ENCODE results near the gene CD300H. TPM values are rescaled to one million over a fixed set of nuclear protein-coding genes. Genes with fewer than 3 reads are reported as not detected.
A peak's percentile ranks its signal among the peaks of the same experiment; 100 is the strongest.

Gene CD300H
- total RNA-seq, 2 donors from 2014 or later, result not detected

GRCh38 chr17:74549343-74549742 is 18.0 kb downstream of the CD300H start:
- H3K36me3 Mint-ChIP-seq (ENCODE audit: low read depth), result no peaks in the 10 kb centered on the region
- H3K9me3 Mint-ChIP-seq, result no peaks in the 10 kb centered on the region
- H3K4me3 Mint-ChIP-seq, result no peak overlapping the region
- no peak for ATAC-seq (replicated peaks)
- H3K27me3 Mint-ChIP-seq, result peaks cover 11% of the 10 kb centered on the region
- no peak overlapping the region for H3K27ac Mint-ChIP-seq
- peaks cover 5% of the 10 kb centered on the region for H3K4me1 Mint-ChIP-seq

DNA sequence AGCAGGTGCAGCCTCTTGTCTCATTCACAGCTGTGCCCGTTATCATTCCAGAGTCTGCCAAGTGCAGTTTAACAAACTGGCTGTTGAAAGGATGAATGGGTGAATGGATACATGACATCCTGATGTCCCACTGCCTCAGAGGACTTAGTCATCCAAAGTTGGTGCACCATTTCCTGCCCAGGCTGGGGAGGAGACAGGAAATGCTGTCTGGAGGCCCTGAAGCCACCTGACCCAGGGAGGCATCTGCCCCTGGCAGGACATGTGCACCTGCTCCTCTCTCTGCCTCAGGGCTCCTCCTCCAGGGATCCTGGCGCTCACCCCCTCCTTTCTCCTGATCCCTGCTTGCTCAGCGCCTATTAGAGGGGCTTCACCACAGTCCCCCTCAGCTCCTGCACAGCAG is 19.6 kb downstream of the CD300H start:
- peaks cover 5% of the 10 kb centered on the region for H3K4me1 Mint-ChIP-seq
- peak overlapping the region; percentile 4 for H3K4me3 Mint-ChIP-seq
- no peaks in the 10 kb centered on the region for H3K9me3 Mint-ChIP-seq
- peak overlapping the region; percentile 75 for H3K27ac Mint-ChIP-seq
- H3K27me3 Mint-ChIP-seq, result peaks cover 11% of the 10 kb centered on the region
- ATAC-seq (replicated peaks), result peak; percentile 76
- H3K36me3 Mint-ChIP-seq (ENCODE audit: low read depth), result no peaks in the 10 kb centered on the region

DNA sequence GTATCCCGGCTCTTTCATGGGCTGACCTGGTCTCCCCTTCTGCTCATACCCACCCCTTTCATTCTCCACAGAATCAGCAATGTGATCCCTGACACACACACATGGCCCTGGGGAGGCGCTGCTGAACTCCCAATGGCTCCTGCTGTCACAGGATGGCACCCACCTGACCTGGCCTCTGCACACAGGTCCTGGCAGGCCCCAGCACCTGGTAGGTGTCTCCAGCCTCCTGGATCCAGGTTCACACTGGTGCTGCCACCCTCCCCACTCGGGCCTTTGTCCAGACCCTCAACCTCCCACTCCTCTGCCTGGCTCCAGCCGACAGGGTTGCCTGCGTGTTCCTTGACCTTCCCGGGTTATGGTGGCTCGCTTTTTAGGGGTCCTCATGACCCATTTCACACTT is 20.0 kb downstream of the CD300H start:
- peaks cover 11% of the 10 kb centered on the region for H3K27me3 Mint-ChIP-seq
- no peaks in the 10 kb centered on the region for H3K36me3 Mint-ChIP-seq (ENCODE audit: low read depth)

DNA sequence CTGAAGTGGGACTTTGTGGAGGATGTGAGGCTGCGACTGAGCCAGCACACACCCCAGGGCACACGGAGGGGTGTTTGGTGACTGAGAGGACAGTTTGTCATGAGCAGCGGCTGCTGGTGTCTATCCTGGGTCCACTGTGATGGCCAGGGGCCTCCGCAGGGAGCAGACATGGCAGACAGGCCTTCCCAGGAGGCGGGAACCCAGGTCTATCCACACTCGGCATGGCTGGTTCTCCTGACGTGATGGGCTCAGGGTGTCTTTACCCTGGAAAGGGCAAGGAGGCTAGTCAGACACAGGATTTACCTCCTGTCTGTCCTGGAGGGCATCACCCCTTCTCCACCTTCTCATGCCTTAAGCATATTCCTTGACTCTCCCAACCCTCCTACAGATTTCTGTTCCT is 20.7 kb downstream of the CD300H start:
- peak overlapping the region; percentile 48 for H3K27ac Mint-ChIP-seq
- peaks cover 11% of the 10 kb centered on the region for H3K27me3 Mint-ChIP-seq
- no peaks in the 10 kb centered on the region for H3K9me3 Mint-ChIP-seq

More for the DNA sequence above, 20.0 kb downstream of the CD300H start:
- Mint-ChIP-seq H3K4me1 (peaks cover 5% of the 10 kb centered on the region), H3K9me3 (no peaks in the 10 kb centered on the region), H3K27ac (peak overlapping the region; percentile 75), H3K4me3 (peak overlapping the region; percentile 4)
- ATAC-seq (replicated peaks), result no peak

GRCh38 chr17:74545843-74546230 is 21.5 kb downstream of the CD300H start, which contains the start of gene CD300C:
Gene CD300C, minus strand, starts transcription at chr17:74546115. Its CDS starts 333 bp downstream, at chr17:74545782.
- Mint-ChIP-seq H3K4me3 (no peak within 1 kb of the TSS), H3K4me1 (peaks cover 5% of the 10 kb centered on the region), H3K9me3 (no peaks in the 10 kb centered on the region), H3K27me3 (peaks cover 8% of the 10 kb centered on the region), H3K27ac (peak within 1 kb of the TSS; percentile 48), H3K36me3 (ENCODE audit: low read depth) (no peaks in the 10 kb centered on the region)
- peak; percentile 36 for ATAC-seq (replicated peaks)

More for the DNA sequence above, 20.7 kb downstream of the CD300H start:
- Mint-ChIP-seq H3K36me3 (ENCODE audit: low read depth) (no peaks in the 10 kb centered on the region), H3K4me3 (no peak overlapping the region), H3K4me1 (peaks cover 5% of the 10 kb centered on the region)
- ATAC-seq (replicated peaks), result no peak

- Mint-ChIP-seq H3K9me3 (no peaks in the 10 kb centered on the region), H3K4me3 (no peak overlapping the region), H3K27me3 (peaks cover 10% of the 10 kb centered on the region), H3K36me3 (ENCODE audit: low read depth) (no peaks in the 10 kb centered on the region), H3K4me1 (peaks cover 5% of the 10 kb centered on the region), H3K27ac (no peak overlapping the region)
- no peak for ATAC-seq (replicated peaks)
These were observed 22.1 kb downstream of the CD300H start for GRCh38 chr17:74544991-74545842.

DNA sequence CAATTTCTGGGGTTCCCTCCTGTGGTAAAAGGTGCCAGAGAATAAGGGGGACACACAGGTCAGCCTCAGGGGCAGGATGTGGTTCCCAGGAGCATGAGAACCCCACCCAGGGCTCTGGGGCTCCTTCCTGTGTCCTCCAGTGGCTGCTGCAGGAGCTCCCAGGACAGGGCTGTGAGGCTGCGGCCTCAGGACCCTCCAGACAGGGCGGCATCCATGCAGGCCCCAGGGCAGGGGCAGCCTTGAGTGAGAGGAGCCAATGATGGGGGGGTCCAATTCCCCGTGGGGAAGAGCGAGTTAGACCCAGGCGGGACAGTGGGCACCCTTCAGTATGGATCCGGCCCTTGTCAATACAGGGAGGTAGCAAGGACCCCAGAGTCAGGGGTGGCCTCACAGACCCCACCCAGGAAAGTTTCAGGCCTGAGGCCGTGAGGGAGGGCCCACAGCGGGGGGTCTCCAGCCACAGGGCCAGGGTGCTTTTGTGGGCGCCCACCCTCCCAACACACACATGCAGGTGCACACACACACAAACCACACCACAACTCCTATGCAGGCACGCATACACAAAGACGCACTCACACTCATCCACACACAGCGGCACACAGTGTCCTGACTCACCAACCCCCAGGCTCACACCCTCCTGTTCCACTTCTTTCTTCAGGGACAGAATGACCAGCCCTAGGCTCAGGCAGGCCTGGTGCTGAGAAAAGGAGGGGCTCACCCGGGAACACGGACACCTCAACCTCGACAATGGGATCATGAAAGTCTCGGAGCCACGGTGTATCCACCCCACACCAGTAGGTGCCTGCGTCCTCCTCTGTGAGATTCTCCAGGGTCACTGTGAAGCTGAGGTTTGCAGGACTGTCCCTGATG is 23.2 kb downstream of the CD300H start:
- ATAC-seq (replicated peaks), result no peak
- Mint-ChIP-seq H3K4me3 (no peak overlapping the region), H3K27me3 (peaks cover 9% of the 10 kb centered on the region), H3K27ac (no peak overlapping the region), H3K36me3 (ENCODE audit: low read depth) (no peaks in the 10 kb centered on the region), H3K9me3 (no peaks in the 10 kb centered on the region), H3K4me1 (peaks cover 5% of the 10 kb centered on the region)

DNA sequence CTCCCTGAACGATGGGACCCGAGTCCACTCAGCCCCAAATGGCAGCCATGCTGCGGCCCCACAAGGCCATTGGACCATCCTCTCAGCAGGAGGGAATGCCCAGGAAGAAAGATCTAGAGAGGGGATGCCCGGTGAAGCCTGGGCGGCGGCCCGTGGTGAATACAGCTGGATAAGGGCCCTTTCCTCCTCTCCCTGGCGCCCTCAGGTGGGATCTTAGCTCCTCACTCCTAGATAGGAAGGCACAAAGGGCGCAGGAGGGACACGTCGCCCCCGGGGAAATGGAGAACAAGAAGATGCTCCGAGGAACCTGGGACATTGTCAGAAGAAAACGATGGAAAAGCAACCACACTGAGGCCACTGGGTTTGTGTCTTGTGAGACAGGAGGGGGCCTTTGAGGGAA is 23.9 kb downstream of the CD300H start:
- Mint-ChIP-seq H3K4me1 (peaks cover 5% of the 10 kb centered on the region), H3K27ac (no peak overlapping the region), H3K9me3 (no peaks in the 10 kb centered on the region), H3K27me3 (peaks cover 5% of the 10 kb centered on the region), H3K36me3 (ENCODE audit: low read depth) (no peaks in the 10 kb centered on the region), H3K4me3 (no peak overlapping the region)
- ATAC-seq (replicated peaks), result no peak

DNA sequence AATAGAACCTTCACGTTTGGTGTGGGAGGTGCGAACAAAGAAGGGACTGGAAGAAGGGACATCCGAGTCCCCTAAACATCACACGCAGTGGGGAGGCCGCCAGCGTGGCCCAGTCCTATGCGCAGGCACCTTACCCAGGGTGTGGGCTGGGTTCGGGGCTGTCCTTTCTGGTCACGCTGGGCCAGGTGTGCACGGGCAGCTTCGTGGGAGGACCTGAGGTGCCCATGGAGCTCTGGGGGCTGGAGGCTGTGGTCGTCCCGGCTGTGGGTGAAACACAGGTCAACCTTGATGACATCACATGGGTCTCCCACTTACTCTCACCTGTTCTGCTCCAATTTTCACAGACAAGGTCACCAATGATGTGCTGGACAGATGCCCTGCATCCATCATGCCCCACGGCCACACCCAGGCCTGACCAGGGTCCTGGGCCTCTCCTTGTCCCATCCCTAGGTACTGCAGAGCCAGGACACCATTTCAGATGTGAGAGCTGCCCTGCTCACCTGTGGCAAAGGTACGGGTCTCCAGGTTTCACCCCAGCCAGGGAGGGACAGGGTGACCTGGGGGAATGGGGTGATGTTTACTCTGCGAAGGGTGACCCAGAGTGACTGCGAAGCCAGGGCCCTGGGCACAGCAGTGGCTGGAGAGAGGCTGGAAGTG is 24.5 kb downstream of the CD300H start:
- Mint-ChIP-seq H3K9me3 (no peaks in the 10 kb centered on the region), H3K4me3 (no peak overlapping the region), H3K36me3 (ENCODE audit: low read depth) (no peaks in the 10 kb centered on the region), H3K27ac (no peak overlapping the region), H3K4me1 (peaks cover 5% of the 10 kb centered on the region), H3K27me3 (peaks cover 5% of the 10 kb centered on the region)
- no peak for ATAC-seq (replicated peaks)

GRCh38 chr17:74542166-74542565 is 25.1 kb downstream of the CD300H start:
- Mint-ChIP-seq H3K36me3 (ENCODE audit: low read depth) (no peaks in the 10 kb centered on the region), H3K4me1 (no peaks in the 10 kb centered on the region), H3K27ac (no peak overlapping the region), H3K4me3 (no peak overlapping the region), H3K9me3 (no peaks in the 10 kb centered on the region), H3K27me3 (peaks cover 5% of the 10 kb centered on the region)
- ATAC-seq (replicated peaks), result no peak

DNA sequence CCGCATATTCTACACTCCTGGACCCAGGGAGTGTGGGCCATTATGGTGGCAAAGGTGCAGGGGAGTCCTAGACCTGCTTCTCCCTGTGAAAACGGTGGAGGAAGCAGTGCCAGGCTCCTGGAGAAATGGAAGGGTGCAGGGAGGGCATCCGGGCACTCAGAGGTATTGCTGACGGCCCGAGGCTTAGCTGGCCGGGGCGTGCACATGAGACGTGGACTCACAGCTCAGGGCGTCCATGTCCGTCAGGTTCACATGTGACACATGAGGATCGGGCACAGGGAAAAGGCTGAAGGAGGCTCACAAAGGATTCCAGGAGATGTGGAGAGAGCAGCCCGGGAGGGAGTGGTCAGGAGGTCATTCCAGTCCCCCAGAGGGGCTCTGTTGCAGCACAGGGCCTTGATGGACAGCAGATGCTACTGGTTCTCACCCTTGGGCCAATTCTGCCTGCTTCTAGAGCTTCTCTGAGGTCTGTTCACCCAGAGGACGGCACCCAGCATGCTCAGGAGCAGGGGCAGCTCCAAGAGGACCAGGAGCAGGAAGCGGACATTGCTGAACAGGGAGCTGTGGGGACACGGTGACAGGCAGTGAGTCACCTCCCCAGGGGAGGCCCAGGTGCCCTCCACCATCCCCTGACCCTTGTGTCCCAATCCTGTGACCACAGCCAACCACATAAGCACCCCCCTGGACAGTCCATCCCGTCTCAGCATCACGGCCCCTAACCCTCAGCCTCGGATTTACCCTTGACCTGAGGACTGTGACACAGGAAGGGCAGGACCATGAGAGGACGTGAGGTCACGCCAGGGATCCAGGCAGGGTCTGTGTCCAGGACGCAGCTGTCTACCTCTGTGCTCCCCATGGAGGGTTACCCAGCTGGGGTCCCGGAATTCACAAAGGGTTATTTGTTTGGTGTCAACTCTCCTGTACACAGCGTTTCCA is 25.9 kb downstream of the CD300H start:
- Mint-ChIP-seq H3K4me3 (no peak overlapping the region), H3K4me1 (no peaks in the 10 kb centered on the region), H3K36me3 (ENCODE audit: low read depth) (no peaks in the 10 kb centered on the region), H3K9me3 (no peaks in the 10 kb centered on the region), H3K27me3 (peaks cover 12% of the 10 kb centered on the region), H3K27ac (no peak overlapping the region)
- no peak for ATAC-seq (replicated peaks)

DNA sequence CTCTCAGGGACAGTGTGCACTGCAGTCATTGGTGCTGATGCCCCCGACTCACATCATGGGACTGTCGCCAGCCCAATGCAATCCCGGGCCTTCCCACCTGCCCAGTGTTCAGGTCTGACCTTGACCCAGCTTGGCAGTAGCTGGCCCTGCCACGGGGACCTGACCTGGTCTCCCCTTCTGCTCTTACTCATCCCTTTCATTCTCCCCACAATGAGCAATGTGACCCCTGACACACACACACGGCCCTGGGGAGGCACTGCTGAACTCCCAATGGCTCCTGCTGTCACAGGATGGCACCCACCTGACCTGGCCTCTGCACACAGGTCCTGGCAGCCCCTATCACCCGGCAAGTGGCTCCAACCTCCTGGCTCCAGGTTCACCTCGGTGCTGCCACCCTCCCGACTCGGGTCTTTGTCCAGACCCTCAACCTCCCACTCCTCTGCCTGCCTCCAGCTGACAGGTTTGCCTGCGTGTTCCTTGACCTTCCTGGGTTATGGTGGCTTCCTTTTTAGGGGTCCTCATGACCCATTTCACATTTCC is 28.0 kb downstream of the CD300H start:
- no peak for ATAC-seq (replicated peaks)
- Mint-ChIP-seq H3K36me3 (ENCODE audit: low read depth) (no peaks in the 10 kb centered on the region), H3K27me3 (peaks cover 17% of the 10 kb centered on the region), H3K4me1 (no peaks in the 10 kb centered on the region), H3K27ac (no peak overlapping the region), H3K9me3 (no peaks in the 10 kb centered on the region), H3K4me3 (no peak overlapping the region)

DNA sequence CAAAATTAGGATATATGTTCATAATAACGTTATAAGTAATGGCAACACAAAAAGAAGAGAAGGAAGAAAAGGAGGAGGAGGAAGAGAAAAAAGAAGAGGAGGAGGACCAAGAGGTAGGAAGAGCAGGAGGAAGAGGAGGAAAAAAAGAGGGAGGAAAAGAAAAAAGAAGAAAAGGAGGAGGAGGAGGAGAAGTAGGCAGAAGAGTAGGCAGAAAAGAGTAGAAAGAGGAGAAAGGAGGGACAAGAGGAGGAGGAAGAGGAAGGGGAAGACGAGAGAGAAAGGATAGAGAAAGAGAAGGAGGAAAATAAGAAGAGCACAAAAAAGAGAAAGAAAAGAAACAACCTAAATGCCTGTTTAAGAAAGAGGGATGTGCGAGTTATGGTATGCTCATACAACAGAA is 30.4 kb downstream of the CD300H start:
- no peak overlapping the region for H3K27ac Mint-ChIP-seq
- H3K4me1 Mint-ChIP-seq, result no peaks in the 10 kb centered on the region
- no peak for ATAC-seq (replicated peaks)
- H3K27me3 Mint-ChIP-seq, result peaks cover 26% of the 10 kb centered on the region
- no peak overlapping the region for H3K4me3 Mint-ChIP-seq
- H3K36me3 Mint-ChIP-seq (ENCODE audit: low read depth), result no peaks in the 10 kb centered on the region
- no peaks in the 10 kb centered on the region for H3K9me3 Mint-ChIP-seq
